ENCODE results near the gene CXCL16.
"Not testable (repeated sequence)": the region's sequence is repeated elsewhere in the genome, so short reads cannot be mapped to it uniquely, and the experiment has no call there.

CXCL16 gene

DNA sequence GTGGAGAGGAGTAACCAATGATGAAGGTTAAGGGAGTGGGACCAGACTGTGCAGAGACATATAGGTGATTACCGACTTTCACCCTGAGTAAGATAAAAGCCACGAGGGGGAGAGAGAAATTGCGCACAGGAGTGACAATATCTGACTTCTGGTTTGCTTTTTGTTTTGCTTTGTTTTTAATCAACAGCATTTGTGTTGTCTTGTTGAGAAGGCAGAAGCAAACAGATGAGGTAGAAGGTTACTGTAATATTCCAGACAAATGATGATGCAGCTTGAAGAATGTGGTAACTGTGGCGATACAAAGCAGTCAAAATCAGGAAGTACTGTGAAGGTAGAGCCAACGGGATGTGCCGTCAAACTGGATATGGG, 43.3 kb downstream of the CXCL16 start:
- no peak for DNase-seq (ENCODE audit: low read depth)

DNA sequence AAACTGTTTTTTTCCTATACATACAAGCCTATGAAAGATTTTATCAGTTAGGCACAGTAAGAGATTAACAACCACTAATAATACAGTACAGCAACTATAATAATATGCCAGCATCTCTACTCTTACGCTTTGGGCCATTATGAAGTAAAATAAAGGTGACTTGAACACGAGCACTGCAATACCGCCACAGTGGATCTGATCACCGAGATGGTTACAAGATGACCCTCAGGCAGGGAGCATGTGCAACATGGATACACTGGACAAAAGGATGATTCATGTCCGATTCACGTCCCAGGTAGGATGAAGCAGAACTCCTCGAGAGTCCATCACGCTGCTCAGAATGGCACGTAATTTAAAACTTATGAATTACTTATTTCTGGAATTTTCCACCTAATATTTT, 46.3 kb downstream of the CXCL16 start:
- no peak for DNase-seq (ENCODE audit: low read depth)

DNA sequence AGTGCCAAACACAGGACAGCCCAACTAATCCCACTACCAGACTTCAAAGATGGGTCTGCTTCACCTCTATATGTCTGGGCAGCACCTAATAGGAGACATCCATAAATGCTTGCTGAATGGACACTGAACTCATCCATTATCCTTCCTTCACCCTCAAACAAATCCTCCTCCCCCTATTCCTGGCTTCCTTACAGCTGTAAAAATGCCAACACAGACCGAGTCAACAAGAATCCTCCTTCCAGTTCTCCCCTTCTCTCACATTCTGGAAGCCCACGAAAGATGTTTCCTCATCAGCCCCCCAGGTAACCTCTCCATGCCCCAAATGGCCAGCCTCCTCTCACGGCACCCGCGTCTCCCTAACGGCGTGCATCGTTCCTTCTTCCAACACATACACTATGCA, 48.0 kb downstream of the CXCL16 start:
- DNase-seq (ENCODE audit: low read depth) = no peak

DNA sequence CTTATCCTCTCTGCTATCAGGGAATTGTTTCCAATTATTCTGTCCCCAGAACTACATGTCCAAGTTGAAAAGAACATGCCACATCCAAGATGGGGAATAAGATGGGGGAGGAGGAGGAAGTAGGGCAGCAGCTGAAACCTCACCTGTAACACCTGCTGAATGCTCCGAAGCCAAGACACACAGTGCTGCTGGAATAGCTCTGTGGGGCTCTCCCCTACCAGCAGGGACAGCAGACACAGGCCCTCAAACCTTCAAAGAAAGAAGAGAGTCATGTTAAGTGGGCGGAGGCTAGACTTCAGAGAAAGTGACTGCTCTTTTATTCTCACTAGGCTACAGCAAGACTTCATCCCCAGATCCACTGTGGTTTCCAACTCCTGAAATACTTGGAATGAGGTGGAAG, 49.0 kb downstream of the CXCL16 start:
- no peak for DNase-seq (ENCODE audit: low read depth)

DNA sequence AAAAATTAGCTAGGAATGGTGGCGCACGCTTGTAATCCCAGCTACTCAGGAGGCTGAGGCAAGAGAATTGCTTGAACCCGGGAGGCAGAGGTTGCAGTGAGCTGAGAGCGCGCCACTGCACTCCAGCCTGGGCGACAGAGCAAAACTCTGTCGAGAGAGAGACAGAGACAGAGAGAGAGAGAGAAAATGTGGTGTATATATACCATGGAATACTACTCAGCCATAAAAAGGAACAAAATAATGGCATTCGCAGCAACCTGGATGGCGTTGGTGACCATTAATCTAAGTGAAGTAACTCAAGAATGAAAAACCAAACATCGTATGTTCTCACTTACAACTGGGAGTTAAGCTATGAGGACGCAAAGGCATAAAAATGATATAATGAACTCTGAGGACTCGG, 49.9 kb downstream of the CXCL16 start:
- DNase-seq (ENCODE audit: low read depth) = not testable (repeated sequence)

DNA sequence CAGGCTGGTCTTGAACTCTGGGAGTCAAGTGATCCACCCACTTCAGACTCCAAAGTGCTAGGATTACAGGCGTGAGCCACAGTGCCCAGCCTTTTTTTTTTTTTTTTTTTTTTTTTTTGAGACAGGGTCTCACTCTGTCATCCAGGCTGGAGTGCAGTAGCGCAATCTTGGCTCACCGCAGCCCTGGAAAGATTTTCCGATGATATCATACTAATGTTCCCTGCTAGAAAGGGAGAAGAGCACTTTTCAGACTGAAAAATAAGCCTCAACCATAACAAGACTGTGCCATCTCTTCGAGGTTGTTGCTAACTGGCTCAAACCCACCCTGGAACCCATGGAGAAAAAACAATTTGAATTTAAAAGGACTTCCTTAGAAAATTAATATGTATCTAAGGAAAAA, 56.0 kb downstream of the CXCL16 start:
- not testable (repeated sequence) for DNase-seq (ENCODE audit: low read depth)

Data from stromal cell of bone marrow (primary cell).